ENCODE measurements around the gene ATRX. TPM values are rescaled to one million over a fixed set of nuclear protein-coding genes. Genes with fewer than 3 reads are reported as not detected.

The ATRX gene
- total and polyA plus RNA-seq, 2 donors (not counting 3 experiments of a cell fraction or from before 2014, with no cell fraction given): 23.5 to 101 TPM

DNA sequence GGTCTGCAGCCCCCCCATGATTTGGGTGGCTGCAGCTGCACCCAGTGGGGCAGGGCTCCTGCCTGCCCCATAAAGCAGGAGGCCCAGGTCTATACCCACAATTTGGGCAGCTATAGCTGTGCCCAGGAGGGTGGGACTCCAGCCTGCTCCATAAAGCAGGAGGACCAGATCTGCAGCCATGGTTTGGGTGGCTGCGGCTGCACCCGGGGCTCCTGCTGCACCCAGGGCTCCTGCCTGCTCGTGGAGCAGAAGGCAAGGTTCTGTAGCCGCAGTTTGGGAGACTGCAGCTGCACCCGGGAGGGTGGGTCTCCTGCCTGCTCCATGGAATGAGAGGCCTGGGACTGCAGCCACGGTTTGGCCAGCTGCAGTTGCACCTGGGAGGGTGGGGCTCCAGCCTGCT is 81.1 kb downstream of the ATRX start:
- no peak overlapping the region for H3K27ac ChIP-seq (ENCODE audit: insufficient read depth, low read depth, low read length)
- ChIA-PET CTCF (no interaction called here), POLR2A (no interaction called here)
- no TSS peak for BruUV-seq (replicated peaks)
- peaks cover 53% of the 10 kb centered on the region for H3K79me2 ChIP-seq (ENCODE audit: control insufficient read depth, insufficient read depth, low read length)
- H3K9me3 ChIP-seq (replicated peaks; ENCODE audit: control insufficient read depth, insufficient read depth, low read length): no peaks in the 10 kb centered on the region
- H3K9ac ChIP-seq (replicated peaks; ENCODE audit: extremely low read depth, insufficient read depth, low read length): no peak overlapping the region
- no peak overlapping the region for H2AFZ ChIP-seq (ENCODE audit: low read depth, low read length)
- intact Hi-C loops (cut with micrococcal nuclease) (no loop called here), dilution Hi-C loops (cut with MboI; ENCODE audit: extremely low pct_ligation_motif_present, low sequenced_read_pairs) (no loop called here)
- H3K4me3 ChIP-seq (replicated peaks in 1 of 3; ENCODE audit: insufficient read depth in 1 of 3, low read depth in 1 of 3, low read length in 3 of 3): no peak overlapping the region
- no peaks in the 10 kb centered on the region for H3K27me3 ChIP-seq (ENCODE audit: control insufficient read depth in 2 of 2, insufficient read depth in 2 of 2, low read length in 2 of 2)
- DNase-seq (ENCODE audit: low read depth, low spot score) (no peak), FAIRE-seq (no peak)
- H3K9me1 ChIP-seq (replicated peaks; ENCODE audit: control insufficient read depth, extremely low read depth, insufficient read depth, low read length): no peaks in the 10 kb centered on the region
- peaks cover 0 to 1% of the 10 kb centered on the region in 2 experiments for H3K36me3 ChIP-seq (ENCODE audit: control insufficient read depth in 2 of 2, extremely low read depth in 1 of 2, insufficient read depth in 2 of 2, low read length in 2 of 2)
- no peak overlapping the region for H3K4me2 ChIP-seq (ENCODE audit: insufficient read depth, low read length)
- no peaks in the 10 kb centered on the region for H3K4me1 ChIP-seq (ENCODE audit: control insufficient read depth, extremely low read depth, insufficient read depth, low read length)
- H4K20me1 ChIP-seq (replicated peaks; ENCODE audit: control insufficient read depth, extremely low read depth, insufficient read depth, low read length): no peaks in the 10 kb centered on the region
- no peak for TF ChIP-seq POLR2A (IDR thresholded peaks at IDR 0.05; ENCODE audit: low read depth, low read length)
- no peak for TF ChIP-seq JUN (IDR thresholded peaks at IDR 0.05; ENCODE audit: borderline replicate concordance, insufficient read depth, insufficient read length, low read depth)
- TF ChIP-seq MYC (IDR thresholded peaks at IDR 0.05; ENCODE audit: low read depth, low read length): no peak
- no peak for TF ChIP-seq GATA2 (IDR thresholded peaks at IDR 0.05; ENCODE audit: insufficient read depth, insufficient read length, low read depth, low read length)
- TF ChIP-seq CTCF (IDR thresholded peaks at IDR 0.05; ENCODE audit: extremely low read depth in 1 of 2, insufficient read depth in 1 of 2, low read depth in 1 of 2, low read length in 2 of 2): no peak
- TF ChIP-seq, protein P1, sequence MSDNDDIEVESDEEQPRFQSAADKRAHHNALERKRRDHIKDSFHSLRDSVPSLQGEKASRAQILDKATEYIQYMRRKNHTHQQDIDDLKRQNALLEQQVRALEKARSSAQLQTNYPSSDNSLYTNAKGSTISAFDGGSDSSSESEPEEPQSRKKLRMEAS (IDR thresholded peaks at IDR 0.05; ENCODE audit: insufficient read depth, insufficient read length): no peak
- no peak for TF ChIP-seq FOS (IDR thresholded peaks at IDR 0.05; ENCODE audit: borderline replicate concordance, insufficient read depth, low read length)
- no peak for TF ChIP-seq EZH2 (IDR thresholded peaks at IDR 0.05; ENCODE audit: borderline replicate concordance, low read depth, low read length, severe bottlenecking)
- TF ChIP-seq POLR2AphosphoS5 (IDR thresholded peaks at IDR 0.05; ENCODE audit: insufficient read depth, low read depth, low read length): no peak
